GM08714 (cell line): ENCODE results near the gene BCL2L15.

Source experiments
- H3K4me3 ChIP-seq: fragments of 200-500 bp; sonication (Bioruptor generic); 2 replicates; pipeline ENCODE4 v1.5.1; 2014; ENCODE audit warnings: mild to moderate bottlenecking, low read length, inconsistent platforms
- ZNF274 ChIP-seq: IDR thresholded peaks from 2 replicates; pipeline ENCODE4 v1.6.1; 2012; ENCODE audit warnings: mild to moderate bottlenecking, low read depth, low read length

Gene BCL2L15

GRCh38 chr1:113918243-113918642 is 30.9 kb upstream of the BCL2L15 start:
- no peak overlapping the region for H3K4me3 ChIP-seq
- no peak for TF ChIP-seq ZNF274

GRCh38 chr1:113917400-113918082 is 30.2 kb upstream of the BCL2L15 start:
- no peak for TF ChIP-seq ZNF274
- H3K4me3 ChIP-seq = no peak overlapping the region

GRCh38 chr1:113916974-113917373 is 29.6 kb upstream of the BCL2L15 start:
- H3K4me3 ChIP-seq = no peak overlapping the region
- TF ChIP-seq ZNF274 = no peak

- no peak for TF ChIP-seq ZNF274
- no peak overlapping the region for H3K4me3 ChIP-seq
These were observed 26.7 kb upstream of the BCL2L15 start for GRCh38 chr1:113913887-113914664.

GRCh38 chr1:113913312-113913668 is 25.9 kb upstream of the BCL2L15 start:
- H3K4me3 ChIP-seq = no peak overlapping the region
- no peak for TF ChIP-seq ZNF274

- TF ChIP-seq ZNF274 = no peak
- H3K4me3 ChIP-seq = no peak overlapping the region
These were observed 25.4 kb upstream of the BCL2L15 start for GRCh38 chr1:113912594-113913311.

GRCh38 chr1:113905435-113905861 is 18.1 kb upstream of the BCL2L15 start:
- H3K4me3 ChIP-seq = peak overlapping the region; percentile 88
- no peak for TF ChIP-seq ZNF274

GRCh38 chr1:113904674-113905434 is 17.5 kb upstream of the BCL2L15 start, which contains the start of the genes AP4B1 and DCLRE1B:
Gene AP4B1 (minus strand): TSS chr1:113904799. CDS start chr1:113904717, 82 bp downstream.
Gene DCLRE1B (plus strand): TSS chr1:113905326. CDS start chr1:113905587, 261 bp downstream.
- H3K4me3 ChIP-seq = peak within 1 kb of the TSS; percentile 88
- no peak for TF ChIP-seq ZNF274

GRCh38 chr1:113904293-113904673 is 16.9 kb upstream of the BCL2L15 start:
- TF ChIP-seq ZNF274 = no peak
- peak overlapping the region; percentile 88 for H3K4me3 ChIP-seq

GRCh38 chr1:113903501-113904292 is 16.3 kb upstream of the BCL2L15 start:
- no peak for TF ChIP-seq ZNF274
- peak overlapping the region; percentile 88 for H3K4me3 ChIP-seq

GRCh38 chr1:113901191-113901590 is 13.8 kb upstream of the BCL2L15 start:
- no peak for TF ChIP-seq ZNF274
- no peak overlapping the region for H3K4me3 ChIP-seq

GRCh38 chr1:113899111-113899510 is 11.7 kb upstream of the BCL2L15 start:
- TF ChIP-seq ZNF274 = no peak
- no peak overlapping the region for H3K4me3 ChIP-seq

- H3K4me3 ChIP-seq = no peak overlapping the region
- TF ChIP-seq ZNF274 = no peak
These were observed 10.9 kb upstream of the BCL2L15 start for GRCh38 chr1:113898241-113898814.
